ENCODE results near the gene SMIM8.
"Not testable (repeated sequence)": the region's sequence is repeated elsewhere in the genome, so short reads cannot be mapped to it uniquely, and the experiment has no call there.

The SMIM8 gene

GRCh38 chr6:87322304-87323212, at the start of gene SMIM8:
SMIM8 (plus strand) TSS chr6:87322588; CDS start chr6:87337032, 14,444 bp downstream.
- peak; percentile 17 for DNase-seq

- no peak for DNase-seq
Observed at GRCh38 chr6:87274660-87275274, 47.6 kb upstream of the SMIM8 start.

- DNase-seq, result no peak
Observed at GRCh38 chr6:87276624-87277023, 45.8 kb upstream of the SMIM8 start.

GRCh38 chr6:87277123-87277522, 45.3 kb upstream of the SMIM8 start:
- DNase-seq, result no peak

- DNase-seq, result no peak
Observed at GRCh38 chr6:87279196-87279595, 43.2 kb upstream of the SMIM8 start.

GRCh38 chr6:87281426-87281825, 41.0 kb upstream of the SMIM8 start:
- DNase-seq, result no peak

- no peak for DNase-seq
Observed at GRCh38 chr6:87282743-87283142, 39.6 kb upstream of the SMIM8 start.

GRCh38 chr6:87283461-87283860, 38.9 kb upstream of the SMIM8 start:
- DNase-seq, result no peak

- no peak for DNase-seq
Observed at GRCh38 chr6:87287251-87287650, 35.1 kb upstream of the SMIM8 start.

GRCh38 chr6:87289571-87289970, 32.8 kb upstream of the SMIM8 start:
- DNase-seq, result no peak

GRCh38 chr6:87291883-87292282, 30.5 kb upstream of the SMIM8 start:
- no peak for DNase-seq

GRCh38 chr6:87293526-87293925, 28.9 kb upstream of the SMIM8 start:
- no peak for DNase-seq

GRCh38 chr6:87297119-87297518, 25.3 kb upstream of the SMIM8 start:
- no peak for DNase-seq

- DNase-seq, result not testable (repeated sequence)
Observed at GRCh38 chr6:87301277-87301676, 21.1 kb upstream of the SMIM8 start.

GRCh38 chr6:87308970-87309369, 13.4 kb upstream of the SMIM8 start:
- DNase-seq, result no peak

- DNase-seq, result no peak
Observed at GRCh38 chr6:87312860-87313259, 9.5 kb upstream of the SMIM8 start.

GRCh38 chr6:87315071-87315470, 7.3 kb upstream of the SMIM8 start:
- DNase-seq, result no peak

GRCh38 chr6:87319271-87319987, 3.0 kb upstream of the SMIM8 start:
- DNase-seq, result no peak

GRCh38 chr6:87323880-87324279, 1.5 kb downstream of the SMIM8 start:
- DNase-seq, result not testable (repeated sequence)

- DNase-seq, result no peak
Observed at GRCh38 chr6:87330961-87331360, 8.6 kb downstream of the SMIM8 start.

- no peak for DNase-seq
Observed at GRCh38 chr6:87333033-87333432, 10.6 kb downstream of the SMIM8 start.

GRCh38 chr6:87333591-87334181, 11.3 kb downstream of the SMIM8 start:
- no peak for DNase-seq

- DNase-seq, result no peak
Observed at GRCh38 chr6:87334683-87335082, 12.3 kb downstream of the SMIM8 start.
